HepG2 (cell line): ENCODE measurements around the gene SRC. TPM values are rescaled to one million over a fixed set of nuclear protein-coding genes. Genes with fewer than 3 reads are reported as not detected.
A peak's percentile ranks its signal among the peaks of the same experiment; 100 is the strongest.

Experiments
- ATRX ChIP-seq: sonication (generic); formaldehyde crosslinking; IDR thresholded peaks from 2 replicates; pipeline ENCODE4 v1.4.0; 2020; ENCODE audit warnings: missing genetic modification reagents, borderline replicate concordance
- FOXM1 ChIP-seq: sonication (generic); formaldehyde crosslinking; IDR thresholded peaks from 2 replicates; pipeline ENCODE4 v1.5.0; 2020; ENCODE audit warnings: missing genetic modification reagents
- FOXO1 ChIP-seq: sonication (generic); formaldehyde crosslinking; IDR thresholded peaks from 2 replicates; pipeline ENCODE4 v1.4.0; 2020; ENCODE audit warnings: missing genetic modification reagents
- MED13 ChIP-seq: sonication (generic); formaldehyde crosslinking; IDR thresholded peaks from 2 replicates; pipeline ENCODE4 v1.5.0; 2020; ENCODE audit warnings: missing genetic modification reagents
- POLR2AphosphoS5 ChIP-seq: IDR thresholded peaks from 2 replicates; pipeline ENCODE4 v1.6.1; 2012; ENCODE audit warnings: low read depth, low read length
- TEAD3 ChIP-seq: optimal IDR thresholded peaks from 2 replicates; pipeline ENCODE3; 2016; ENCODE audit warnings: borderline replicate concordance
- ZNF558 ChIP-seq: sonication (generic); formaldehyde crosslinking; IDR thresholded peaks from 2 replicates; pipeline ENCODE4 v1.9.0; 2022; ENCODE audit warnings: mild to moderate bottlenecking, missing genetic modification reagents, borderline replicate concordance
- ZSCAN20 ChIP-seq: sonication (generic); formaldehyde crosslinking; IDR thresholded peaks from 2 replicates; pipeline ENCODE4 v1.4.0; 2020; ENCODE audit warnings: missing genetic modification reagents, mild to moderate bottlenecking, borderline replicate concordance
- polyA plus RNA-seq, 8 experiments: library from polyadenylated mRNA; depleted of rRNA in 3 of 8; stranded (reverse) in 7 of 8; unstranded in 1 of 8; fragments of >200 nt; fragmentation: Illumina TruSeq in 4 of 8; extraction: Trizol in 4 of 8; gene quantifications; 2 replicates each; pipeline versions ENCODE4 v1.2.1 to v1.2.3, GENCODE V29; 2011 to 2016; ENCODE audit warnings: low read depth in 4 of 8, missing spikeins in 1 of 8, mixed read lengths in 1 of 8; ENCODE audit not compliant: insufficient read depth in 1 of 8
- total RNA-seq, 5 experiments: library from RNA; depleted of rRNA; stranded (reverse); fragments of >200 nt; fragmentation: Illumina TruSeq; extraction: Trizol; gene quantifications; 2 replicates each; pipeline ENCODE4 v1.2.3, GENCODE V29; 2016; ENCODE audit warnings: low read depth in 1 of 5
- TF ChIP-seq, protein P1 (sequence below): IDR thresholded peaks from 2 replicates; pipeline ENCODE4 v1.4.0; 2020; ENCODE audit warnings: mild to moderate bottlenecking, missing genetic modification reagents
- TF ChIP-seq, protein P2 (sequence below): sonication (generic); formaldehyde crosslinking; IDR thresholded peaks from 2 replicates; pipeline ENCODE4 v1.4.0; 2020; ENCODE audit warnings: missing genetic modification reagents
- TF ChIP-seq, protein P3 (sequence below): sonication (generic); formaldehyde crosslinking; IDR thresholded peaks from 2 replicates; pipeline ENCODE4 v1.9.0; 2021; ENCODE audit warnings: mild to moderate bottlenecking, missing genetic modification reagents
- TF ChIP-seq, protein P4 (sequence below): sonication (generic); formaldehyde crosslinking; IDR thresholded peaks from 2 replicates; pipeline ENCODE4 v1.4.0; 2020; ENCODE audit warnings: mild to moderate bottlenecking, missing genetic modification reagents, borderline replicate concordance
- TF ChIP-seq, protein P5 (sequence below): sonication (generic); formaldehyde crosslinking; conservative IDR thresholded peaks from 2 replicates; pipeline ENCODE4 v1.8.0; 2022; ENCODE audit warnings: missing genetic modification reagents

Gene SRC
- total and polyA plus RNA-seq, 2 of the 13 experiments (the other 11 are each of a cell fraction or from before 2014, with no cell fraction given): 54.7 to 192 TPM

DNA sequence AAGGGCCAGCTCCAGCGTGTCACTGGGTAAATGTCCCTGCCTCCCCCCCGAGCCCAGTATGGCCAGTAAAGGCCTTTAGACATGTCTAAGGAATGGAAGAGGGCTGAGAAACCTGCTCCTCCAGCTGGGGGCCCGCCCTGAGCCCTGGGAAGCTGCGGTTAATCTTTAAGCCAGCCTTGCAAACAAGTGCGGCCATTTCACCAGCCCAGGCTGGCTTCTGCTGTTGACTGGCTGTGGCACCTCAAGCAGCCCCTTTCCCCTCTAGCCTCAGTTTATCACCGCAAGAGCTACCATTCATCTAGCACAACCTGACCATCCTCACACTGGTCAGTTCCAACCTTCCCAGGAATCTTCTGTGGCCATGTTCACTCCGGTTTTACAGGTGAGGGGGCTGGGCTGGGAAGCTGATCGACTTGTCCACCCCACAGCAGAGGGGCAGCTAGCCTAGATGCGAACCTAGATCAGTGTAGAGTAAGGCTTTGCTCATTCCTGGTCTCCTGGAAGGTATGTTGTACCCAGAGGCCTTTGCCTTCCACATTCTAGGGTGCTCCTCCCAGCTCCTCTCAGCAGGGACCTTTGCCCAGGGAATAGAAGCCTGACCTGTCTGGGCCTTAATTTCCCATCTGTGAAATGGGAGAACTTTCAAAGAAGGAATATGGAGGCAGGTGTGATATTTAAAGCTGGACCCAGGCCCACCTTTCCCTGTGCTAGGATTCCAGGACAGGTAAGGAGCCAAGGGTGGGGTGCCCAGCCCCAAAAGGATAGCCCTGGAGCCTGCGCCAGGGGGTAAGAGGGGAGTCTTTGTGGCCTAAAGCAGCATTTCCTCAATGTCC, 1.2 kb upstream of the SRC start (continued):
- TF ChIP-seq, protein P1, sequence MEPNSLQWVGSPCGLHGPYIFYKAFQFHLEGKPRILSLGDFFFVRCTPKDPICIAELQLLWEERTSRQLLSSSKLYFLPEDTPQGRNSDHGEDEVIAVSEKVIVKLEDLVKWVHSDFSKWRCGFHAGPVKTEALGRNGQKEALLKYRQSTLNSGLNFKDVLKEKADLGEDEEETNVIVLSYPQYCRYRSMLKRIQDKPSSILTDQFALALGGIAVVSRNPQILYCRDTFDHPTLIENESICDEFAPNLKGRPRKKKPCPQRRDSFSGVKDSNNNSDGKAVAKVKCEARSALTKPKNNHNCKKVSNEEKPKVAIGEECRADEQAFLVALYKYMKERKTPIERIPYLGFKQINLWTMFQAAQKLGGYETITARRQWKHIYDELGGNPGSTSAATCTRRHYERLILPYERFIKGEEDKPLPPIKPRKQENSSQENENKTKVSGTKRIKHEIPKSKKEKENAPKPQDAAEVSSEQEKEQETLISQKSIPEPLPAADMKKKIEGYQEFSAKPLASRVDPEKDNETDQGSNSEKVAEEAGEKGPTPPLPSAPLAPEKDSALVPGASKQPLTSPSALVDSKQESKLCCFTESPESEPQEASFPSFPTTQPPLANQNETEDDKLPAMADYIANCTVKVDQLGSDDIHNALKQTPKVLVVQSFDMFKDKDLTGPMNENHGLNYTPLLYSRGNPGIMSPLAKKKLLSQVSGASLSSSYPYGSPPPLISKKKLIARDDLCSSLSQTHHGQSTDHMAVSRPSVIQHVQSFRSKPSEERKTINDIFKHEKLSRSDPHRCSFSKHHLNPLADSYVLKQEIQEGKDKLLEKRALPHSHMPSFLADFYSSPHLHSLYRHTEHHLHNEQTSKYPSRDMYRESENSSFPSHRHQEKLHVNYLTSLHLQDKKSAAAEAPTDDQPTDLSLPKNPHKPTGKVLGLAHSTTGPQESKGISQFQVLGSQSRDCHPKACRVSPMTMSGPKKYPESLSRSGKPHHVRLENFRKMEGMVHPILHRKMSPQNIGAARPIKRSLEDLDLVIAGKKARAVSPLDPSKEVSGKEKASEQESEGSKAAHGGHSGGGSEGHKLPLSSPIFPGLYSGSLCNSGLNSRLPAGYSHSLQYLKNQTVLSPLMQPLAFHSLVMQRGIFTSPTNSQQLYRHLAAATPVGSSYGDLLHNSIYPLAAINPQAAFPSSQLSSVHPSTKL (CRISPR knock-in tag): peak; percentile 88
- TF ChIP-seq, protein P2, sequence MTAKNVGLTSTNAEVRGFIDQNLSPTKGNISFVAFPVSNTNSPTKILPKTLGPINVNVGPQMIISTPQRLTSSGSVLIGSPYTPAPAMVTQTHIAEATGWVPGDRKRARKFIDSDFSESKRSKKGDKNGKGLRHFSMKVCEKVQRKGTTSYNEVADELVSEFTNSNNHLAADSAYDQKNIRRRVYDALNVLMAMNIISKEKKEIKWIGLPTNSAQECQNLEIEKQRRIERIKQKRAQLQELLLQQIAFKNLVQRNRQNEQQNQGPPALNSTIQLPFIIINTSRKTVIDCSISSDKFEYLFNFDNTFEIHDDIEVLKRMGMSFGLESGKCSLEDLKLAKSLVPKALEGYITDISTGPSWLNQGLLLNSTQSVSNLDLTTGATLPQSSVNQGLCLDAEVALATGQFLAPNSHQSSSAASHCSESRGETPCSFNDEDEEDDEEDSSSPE (CRISPR knock-in tag): no peak; the same call in 1 of the 2 replicates
- TF ChIP-seq ZSCAN20 (no peak), FOXO1 (CRISPR knock-in tag) (peak; percentile 63), ZNF558 (CRISPR knock-in tag) (no peak), MED13 (no peak), FOXM1 (CRISPR knock-in tag) (no peak), ATRX (CRISPR knock-in tag) (no peak), TEAD3 (CRISPR knock-in tag) (peak; percentile 61), POLR2AphosphoS5 (peak; percentile 95)
- TF ChIP-seq, protein P3, sequence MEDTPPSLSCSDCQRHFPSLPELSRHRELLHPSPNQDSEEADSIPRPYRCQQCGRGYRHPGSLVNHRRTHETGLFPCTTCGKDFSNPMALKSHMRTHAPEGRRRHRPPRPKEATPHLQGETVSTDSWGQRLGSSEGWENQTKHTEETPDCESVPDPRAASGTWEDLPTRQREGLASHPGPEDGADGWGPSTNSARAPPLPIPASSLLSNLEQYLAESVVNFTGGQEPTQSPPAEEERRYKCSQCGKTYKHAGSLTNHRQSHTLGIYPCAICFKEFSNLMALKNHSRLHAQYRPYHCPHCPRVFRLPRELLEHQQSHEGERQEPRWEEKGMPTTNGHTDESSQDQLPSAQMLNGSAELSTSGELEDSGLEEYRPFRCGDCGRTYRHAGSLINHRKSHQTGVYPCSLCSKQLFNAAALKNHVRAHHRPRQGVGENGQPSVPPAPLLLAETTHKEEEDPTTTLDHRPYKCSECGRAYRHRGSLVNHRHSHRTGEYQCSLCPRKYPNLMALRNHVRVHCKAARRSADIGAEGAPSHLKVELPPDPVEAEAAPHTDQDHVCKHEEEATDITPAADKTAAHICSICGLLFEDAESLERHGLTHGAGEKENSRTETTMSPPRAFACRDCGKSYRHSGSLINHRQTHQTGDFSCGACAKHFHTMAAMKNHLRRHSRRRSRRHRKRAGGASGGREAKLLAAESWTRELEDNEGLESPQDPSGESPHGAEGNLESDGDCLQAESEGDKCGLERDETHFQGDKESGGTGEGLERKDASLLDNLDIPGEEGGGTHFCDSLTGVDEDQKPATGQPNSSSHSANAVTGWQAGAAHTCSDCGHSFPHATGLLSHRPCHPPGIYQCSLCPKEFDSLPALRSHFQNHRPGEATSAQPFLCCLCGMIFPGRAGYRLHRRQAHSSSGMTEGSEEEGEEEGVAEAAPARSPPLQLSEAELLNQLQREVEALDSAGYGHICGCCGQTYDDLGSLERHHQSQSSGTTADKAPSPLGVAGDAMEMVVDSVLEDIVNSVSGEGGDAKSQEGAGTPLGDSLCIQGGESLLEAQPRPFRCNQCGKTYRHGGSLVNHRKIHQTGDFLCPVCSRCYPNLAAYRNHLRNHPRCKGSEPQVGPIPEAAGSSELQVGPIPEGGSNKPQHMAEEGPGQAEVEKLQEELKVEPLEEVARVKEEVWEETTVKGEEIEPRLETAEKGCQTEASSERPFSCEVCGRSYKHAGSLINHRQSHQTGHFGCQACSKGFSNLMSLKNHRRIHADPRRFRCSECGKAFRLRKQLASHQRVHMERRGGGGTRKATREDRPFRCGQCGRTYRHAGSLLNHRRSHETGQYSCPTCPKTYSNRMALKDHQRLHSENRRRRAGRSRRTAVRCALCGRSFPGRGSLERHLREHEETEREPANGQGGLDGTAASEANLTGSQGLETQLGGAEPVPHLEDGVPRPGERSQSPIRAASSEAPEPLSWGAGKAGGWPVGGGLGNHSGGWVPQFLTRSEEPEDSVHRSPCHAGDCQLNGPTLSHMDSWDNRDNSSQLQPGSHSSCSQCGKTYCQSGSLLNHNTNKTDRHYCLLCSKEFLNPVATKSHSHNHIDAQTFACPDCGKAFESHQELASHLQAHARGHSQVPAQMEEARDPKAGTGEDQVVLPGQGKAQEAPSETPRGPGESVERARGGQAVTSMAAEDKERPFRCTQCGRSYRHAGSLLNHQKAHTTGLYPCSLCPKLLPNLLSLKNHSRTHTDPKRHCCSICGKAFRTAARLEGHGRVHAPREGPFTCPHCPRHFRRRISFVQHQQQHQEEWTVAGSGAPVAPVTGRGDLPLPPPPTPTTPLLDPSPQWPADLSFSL: 0 out of 2 replicates have a peak, but pooled peaks have one; percentile 53
- TF ChIP-seq, protein P4, sequence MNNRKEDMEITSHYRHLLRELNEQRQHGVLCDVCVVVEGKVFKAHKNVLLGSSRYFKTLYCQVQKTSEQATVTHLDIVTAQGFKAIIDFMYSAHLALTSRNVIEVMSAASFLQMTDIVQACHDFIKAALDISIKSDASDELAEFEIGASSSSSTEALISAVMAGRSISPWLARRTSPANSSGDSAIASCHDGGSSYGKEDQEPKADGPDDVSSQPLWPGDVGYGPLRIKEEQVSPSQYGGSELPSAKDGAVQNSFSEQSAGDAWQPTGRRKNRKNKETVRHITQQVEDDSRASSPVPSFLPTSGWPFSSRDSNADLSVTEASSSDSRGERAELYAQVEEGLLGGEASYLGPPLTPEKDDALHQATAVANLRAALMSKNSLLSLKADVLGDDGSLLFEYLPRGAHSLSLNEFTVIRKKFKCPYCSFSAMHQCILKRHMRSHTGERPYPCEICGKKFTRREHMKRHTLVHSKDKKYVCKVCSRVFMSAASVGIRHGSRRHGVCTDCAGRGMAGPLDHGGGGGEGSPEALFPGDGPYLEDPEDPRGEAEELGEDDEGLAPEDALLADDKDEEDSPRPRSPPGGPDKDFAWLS (CRISPR knock-in tag): peak; percentile 86
- TF ChIP-seq, protein P5, sequence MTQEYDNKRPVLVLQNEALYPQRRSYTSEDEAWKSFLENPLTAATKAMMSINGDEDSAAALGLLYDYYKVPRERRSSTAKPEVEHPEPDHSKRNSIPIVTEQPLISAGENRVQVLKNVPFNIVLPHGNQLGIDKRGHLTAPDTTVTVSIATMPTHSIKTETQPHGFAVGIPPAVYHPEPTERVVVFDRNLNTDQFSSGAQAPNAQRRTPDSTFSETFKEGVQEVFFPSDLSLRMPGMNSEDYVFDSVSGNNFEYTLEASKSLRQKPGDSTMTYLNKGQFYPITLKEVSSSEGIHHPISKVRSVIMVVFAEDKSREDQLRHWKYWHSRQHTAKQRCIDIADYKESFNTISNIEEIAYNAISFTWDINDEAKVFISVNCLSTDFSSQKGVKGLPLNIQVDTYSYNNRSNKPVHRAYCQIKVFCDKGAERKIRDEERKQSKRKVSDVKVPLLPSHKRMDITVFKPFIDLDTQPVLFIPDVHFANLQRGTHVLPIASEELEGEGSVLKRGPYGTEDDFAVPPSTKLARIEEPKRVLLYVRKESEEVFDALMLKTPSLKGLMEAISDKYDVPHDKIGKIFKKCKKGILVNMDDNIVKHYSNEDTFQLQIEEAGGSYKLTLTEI (CRISPR knock-in tag): no peak
